ENCODE measurements around the gene AIPL1.
A peak's percentile ranks its signal among the peaks of the same experiment; 100 is the strongest.

The AIPL1 gene

DNA sequence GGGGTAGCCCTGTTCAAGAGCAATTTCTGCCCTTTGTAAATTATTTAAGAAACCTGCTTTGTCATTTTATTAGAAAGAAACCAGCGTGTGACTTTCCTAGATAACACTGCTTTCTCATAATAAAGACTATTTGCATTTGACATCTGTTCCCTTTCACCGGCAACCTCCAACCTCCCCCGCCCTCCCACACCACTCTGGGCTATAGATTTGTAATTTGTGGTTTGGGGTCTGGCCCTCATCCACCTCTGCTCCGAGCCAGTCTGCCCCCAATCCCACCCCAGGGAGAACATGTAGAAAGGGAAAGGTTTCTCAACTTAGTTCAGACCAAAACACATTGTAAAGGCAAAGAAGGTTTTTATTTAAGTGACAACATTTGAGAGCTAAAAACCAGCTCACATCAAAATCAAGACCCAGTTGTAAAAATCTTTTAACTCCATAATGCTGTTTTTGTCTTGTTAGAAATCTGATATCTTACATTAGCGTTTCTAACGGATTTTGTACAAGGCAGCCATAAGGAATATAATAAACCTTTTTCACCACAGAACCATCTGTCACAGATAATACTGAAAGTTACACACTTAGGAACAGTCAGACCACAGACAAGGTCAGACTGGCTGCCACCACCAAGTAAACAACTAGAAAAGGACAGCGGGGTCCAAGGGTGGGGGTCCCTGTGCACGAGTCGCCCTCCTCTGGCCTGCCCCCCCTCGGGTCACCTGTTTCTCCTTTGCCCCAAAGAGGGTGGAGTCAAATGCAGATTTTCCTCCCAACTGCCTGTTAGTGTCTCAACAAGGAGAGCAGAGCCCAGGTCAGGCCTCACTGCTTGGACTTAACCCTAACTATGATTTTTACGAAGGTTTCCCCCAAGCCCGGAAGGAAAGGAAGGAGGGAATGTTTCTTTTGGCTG, 16.3 kb upstream of the AIPL1 start:
- no peak for DNase-seq (ENCODE audit: low read depth in 2 of 3, low spot score in 2 of 3)

DNA sequence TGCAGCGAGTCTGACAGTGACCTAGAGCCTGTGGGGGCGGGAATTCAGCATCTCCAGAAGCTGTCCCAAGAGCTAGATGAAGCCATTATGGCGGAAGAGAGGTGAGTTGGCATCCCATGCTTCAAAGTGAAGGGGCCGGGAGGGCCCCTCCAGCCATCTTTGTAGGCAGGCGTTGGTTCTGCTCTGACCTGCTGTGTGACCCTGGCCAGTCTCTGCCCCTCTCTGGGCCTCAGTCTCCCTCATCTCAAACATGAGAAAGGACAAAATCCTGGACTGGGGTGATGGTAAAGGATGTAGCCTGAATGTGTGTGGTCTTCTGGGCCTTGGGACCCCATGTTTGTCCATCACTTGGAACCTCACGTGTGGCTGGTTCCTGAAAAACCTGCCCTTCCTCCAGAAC, 14.4 kb upstream of the AIPL1 start:
- DNase-seq (ENCODE audit: low read depth in 2 of 3, low spot score in 2 of 3), result no peak

DNA sequence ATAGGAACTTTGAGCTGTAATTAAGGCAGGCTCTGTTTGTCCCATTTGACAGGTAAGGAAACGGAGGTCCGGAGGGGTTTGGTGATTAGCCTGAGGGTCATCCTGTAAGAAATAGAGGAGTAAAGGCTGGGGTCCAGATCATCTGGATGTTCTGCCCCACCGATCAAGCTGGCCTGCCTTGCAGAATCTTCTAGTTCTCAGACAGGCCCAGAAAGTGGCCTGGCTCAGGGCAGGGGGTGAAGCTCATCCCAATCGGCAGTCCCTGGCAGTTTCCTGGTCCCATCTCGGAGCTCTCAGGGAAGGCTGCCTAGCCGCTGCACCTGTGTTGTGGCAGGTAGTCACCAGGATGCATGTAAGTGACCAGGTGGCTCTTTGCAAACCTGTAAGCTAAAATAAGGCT, 13.6 kb upstream of the AIPL1 start:
- DNase-seq (ENCODE audit: low read depth in 2 of 3, low spot score in 2 of 3), result no peak

DNA sequence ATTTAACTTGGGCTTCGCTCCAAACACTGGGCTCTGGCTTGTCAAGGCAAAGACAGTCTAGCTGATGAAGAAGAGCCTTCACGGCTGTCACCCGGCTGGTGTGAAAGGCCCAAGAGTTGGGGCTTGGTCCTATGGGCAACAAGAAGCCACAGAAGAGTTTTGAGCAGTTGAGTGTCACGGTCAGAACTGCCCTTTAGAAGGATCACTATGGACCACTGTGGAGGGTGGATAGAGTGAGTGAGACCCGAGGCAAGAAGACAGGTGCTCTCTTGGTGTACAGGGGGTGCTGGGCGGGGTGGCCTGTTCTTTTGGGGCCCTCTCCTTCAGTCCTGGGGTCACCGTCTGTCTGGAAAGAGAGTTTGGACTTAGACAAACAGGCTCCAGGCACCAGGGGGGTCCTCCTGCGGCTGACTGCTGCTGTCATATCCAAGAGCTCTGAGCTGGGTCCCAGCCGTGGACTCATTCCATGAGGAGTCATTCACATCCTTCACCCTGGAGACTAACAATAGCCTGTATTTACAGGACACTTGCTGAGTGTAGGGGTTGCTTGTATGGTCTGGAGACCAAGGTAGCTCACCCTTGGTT, 11.7 kb upstream of the AIPL1 start:
- no peak for DNase-seq (ENCODE audit: low read depth in 2 of 3, low spot score in 2 of 3)

DNA sequence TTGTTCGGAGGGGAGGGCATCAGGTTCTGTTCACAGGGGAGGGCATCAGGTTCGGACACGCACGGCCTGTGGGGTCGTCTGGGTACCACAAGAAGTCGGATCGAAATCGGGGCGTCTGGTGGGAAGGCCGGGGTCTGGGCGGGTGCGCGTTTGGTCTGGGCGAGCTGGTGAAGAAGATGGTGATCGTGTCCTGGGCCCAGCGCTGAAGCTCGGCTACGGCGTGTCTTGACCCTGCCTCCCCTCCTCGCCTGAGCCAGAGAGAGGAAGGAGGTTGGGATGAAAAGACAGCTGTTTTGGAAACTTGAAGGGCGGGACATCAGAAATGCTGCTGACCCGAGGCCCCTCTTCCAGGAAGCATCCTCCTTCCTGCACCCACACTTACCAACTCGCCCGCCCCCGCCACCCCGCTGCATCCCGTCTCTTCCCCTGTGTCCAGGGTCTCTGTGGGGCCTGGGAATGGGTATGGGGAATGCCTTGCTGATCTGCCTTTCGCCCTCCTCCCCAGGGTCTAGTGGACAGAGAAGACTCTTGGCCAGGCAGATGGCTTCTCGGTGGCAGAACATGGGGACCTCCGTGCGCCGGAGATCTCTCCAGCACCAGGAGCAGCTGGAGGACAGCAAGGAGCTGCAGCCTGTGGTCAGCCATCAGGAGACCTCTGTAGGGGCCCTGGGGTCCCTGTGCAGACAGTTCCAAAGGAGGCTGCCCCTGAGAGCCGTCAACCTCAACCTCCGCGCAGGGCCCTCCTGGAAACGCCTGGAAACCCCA, 9.8 kb upstream of the AIPL1 start:
- DNase-seq (ENCODE audit: low read depth in 2 of 3, low spot score in 2 of 3), result no peak

DNA sequence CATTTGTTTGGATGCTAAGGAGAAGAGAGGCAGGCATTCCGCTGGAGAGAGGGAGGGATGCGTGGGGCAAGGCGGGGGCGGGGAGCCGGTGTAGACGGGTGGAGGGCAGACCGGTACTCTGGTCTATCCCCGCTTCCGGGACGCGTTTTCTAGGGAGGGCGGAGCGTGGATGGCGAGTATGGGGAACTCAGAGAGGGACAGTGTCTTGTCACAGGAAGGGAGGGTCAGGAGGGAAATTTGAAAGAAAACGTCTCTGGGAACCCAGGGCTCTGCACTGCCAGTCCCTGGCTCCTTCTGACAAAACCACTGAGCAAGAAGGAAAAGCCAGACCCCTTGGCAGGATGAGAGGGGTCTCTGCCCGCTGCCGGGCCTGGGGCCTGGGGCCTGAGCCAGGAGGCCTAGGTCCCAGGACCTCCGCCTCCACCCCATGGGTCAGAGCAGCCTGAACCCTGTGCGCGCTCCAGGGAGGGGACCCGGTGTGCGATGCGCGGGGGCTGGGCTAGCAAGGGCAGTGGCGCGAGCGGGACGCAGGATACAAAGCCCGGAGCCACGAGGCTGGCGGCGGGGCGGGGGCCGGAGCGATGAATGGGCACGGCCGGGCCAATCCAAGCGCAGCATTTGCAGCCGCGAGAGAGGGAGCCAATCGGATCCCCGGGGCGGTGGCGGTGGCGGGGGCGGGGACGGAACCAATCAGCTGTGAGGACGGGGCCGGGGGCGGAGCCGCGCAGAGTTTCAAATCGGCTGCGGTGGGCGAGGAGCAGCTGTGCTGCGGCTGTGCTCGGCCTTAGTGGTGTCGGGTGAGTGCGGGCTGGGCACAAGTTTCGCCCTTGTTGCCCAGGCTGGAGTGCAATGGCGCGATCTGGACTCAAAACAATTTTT, 9.0 kb upstream of the AIPL1 start, which contains the start of gene PIMREG:
PIMREG (plus strand) TSS at position 764 of the 879 bp plus-strand sequence. CDS start 656 bp downstream, outside the sequence.
- DNase-seq (ENCODE audit: low read depth in 2 of 3, low spot score in 2 of 3), result peak; percentile 79 to 89 (median 86)

DNA sequence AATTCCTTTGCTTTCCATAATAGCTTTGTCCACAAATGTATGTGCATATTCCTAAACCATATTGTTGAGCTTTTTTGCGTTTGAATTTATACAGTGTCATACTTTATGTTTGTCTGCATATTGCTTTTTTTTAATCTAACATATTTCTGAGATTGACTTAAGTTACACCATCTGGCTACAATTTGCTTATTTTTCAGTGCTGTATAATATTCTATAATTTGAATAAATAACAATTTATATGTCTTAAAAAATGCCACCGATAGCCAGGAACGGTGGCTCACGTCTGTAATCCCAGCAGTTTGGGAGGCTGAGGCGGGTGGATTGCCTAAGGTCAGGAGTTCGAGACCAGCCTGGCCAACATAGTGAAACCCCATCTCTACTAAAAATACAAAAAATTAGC, 7.9 kb upstream of the AIPL1 start:
- DNase-seq (ENCODE audit: low read depth in 2 of 3, low spot score in 2 of 3), result no peak

DNA sequence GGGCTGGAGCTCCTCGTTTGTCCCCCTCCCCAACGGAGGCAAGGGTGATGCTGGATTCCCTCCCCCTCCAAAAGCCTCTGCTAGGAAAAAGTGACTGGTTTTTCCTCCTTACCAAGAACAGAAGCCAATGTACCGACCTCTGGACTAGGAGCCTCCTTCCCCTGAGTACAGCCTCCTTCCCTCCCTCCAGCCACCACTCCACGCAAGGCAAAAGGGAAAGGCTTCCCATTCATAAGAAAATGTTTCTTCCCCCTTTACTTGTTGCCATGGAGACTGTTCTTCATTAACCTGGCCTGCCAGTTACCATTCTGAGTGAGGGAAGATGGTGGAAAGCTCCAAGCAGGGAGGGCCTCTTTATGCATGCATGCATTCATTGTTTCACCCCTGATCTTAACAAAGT, 5.0 kb upstream of the AIPL1 start:
- no peak for DNase-seq (ENCODE audit: low read depth in 2 of 3, low spot score in 2 of 3)

DNA sequence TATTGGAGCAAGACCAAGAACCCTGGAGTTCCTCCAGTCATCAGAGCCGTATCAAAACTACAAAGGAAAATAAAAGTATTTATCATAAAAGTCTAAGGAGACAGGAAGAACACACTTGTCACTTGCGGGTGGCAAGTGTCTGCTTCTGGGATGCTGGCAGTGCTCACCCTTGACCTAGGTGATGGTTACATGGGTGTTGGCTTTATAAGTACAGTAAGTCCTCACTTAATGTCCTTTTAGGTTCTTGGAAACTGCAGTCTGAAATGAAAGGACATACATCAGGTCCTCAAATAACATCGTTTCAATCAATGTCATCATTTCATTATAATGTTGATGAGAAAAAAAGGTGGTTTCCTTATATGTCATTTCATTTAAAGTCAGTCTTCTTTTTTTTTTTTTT, 3.0 kb upstream of the AIPL1 start:
- DNase-seq (ENCODE audit: low read depth in 2 of 3, low spot score in 2 of 3), result no peak

DNA sequence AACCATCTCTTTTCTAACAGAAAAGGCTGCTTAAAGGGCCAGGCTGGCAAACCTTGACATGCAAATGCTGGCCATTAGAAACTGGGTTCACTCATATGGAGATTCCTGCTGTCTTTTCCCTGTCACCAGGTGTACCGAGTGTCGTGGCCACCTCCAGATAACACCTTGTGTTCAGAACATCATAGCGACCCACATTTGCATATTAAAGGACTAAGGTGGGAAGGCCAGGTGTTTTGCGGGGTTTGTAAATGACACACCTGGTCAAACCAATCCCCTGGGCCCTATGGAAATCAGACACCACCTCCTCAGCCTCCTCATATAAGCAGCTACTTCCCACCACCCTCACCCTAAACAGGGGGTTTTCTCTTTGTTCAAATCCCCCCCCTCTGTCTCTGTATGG, 2.5 kb upstream of the AIPL1 start:
- no peak for DNase-seq (ENCODE audit: low read depth in 2 of 3, low spot score in 2 of 3)

DNA sequence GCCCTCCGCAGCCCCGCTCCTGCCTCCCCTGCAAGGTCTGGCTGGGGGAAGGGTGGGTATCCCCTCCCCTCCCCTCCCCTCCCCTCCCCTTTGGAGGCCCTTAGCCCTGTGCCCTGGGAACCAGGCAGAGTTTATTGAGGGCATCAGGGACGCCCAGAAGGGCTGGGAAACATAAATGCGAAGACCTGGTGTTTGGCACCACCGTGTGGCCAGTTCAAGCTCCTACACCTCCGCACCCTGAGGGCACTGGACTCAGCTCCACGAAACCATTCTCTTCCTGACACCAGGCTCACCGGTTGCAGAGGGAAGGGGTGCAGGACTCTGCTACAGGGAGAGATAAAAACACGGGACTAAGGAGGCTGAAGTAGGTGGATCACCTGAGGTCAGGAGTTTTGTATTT, 1.0 kb upstream of the AIPL1 start:
- no peak for DNase-seq (ENCODE audit: low read depth in 2 of 3, low spot score in 2 of 3)

DNA sequence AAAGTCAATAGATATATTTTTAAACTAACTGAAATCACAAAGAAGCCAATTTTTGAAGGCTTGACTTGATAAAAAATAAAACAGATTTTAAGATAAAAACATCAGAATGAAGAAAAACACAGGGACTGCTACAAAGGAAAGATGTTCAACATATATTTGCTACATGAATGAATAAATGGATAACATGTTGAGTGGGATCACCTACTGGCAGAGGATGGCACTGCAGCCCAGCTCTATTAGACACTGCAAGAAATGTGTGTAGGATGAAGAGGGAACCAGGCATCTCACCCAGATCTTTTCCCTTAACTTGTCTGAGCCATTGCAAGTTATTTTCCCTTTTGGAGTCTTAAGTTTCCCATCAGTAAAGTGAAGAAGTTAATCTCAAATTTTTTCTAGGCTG, 4.2 kb downstream of the AIPL1 start:
- DNase-seq (ENCODE audit: low read depth in 2 of 3, low spot score in 2 of 3), result no peak

DNA sequence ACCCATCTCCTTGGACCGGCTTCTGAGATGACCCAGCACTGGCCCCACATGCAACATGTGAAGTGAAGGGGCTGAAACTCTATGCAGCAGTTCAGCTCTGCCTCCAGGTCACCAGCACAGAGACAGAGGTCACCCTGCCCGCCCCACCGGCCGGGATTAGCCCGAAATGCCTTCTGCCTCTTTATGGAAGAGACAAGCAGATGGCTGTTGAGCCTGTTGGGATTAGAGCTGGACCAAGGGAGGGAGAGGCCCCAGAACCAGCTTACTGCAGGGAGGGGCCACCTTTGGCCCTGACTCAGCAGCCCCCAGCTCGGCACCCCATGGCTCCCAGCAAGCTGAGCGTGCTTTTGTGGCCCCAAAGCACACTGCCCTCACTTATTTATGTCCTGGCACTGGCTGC, 5.7 kb downstream of the AIPL1 start:
- DNase-seq (ENCODE audit: low read depth in 2 of 3, low spot score in 2 of 3), result no peak

DNA sequence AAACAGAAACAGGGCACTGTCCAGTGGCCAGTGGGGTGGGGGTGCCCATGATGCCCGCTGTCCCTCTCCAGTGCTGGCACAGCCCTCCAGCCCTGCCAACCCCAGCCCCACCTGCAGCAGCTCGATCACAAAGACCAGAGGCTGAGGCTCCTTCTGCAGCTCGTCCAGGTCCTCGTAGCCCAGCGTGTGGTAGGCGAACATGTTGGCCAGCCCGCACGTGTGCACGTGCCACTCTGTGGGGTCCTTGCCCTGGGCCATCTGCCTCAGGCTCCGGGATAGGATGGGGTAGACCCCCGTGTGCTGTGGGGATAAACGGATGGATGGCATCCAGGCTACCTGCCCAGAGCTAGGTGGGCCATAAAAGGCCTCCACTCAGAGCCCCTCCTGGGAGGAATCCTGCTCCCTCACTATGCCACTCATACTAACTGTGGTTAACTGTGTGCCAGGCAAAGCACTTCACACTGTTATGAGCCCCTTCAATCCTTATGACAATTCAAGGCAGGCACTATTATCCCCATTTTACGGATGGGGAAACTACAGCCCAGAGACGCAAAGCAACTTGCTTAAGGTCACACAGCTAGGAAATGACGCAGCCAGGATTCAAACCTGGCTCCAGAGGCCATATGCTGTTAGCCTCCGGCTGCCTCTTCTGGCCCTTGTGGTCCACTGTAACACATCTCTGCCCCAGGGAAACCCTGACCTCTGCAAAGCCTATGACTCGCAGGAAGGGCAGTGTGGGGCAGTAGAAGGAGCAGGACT, 6.5 kb downstream of the AIPL1 start:
- DNase-seq (ENCODE audit: low read depth in 2 of 3, low spot score in 2 of 3), result no peak

DNA sequence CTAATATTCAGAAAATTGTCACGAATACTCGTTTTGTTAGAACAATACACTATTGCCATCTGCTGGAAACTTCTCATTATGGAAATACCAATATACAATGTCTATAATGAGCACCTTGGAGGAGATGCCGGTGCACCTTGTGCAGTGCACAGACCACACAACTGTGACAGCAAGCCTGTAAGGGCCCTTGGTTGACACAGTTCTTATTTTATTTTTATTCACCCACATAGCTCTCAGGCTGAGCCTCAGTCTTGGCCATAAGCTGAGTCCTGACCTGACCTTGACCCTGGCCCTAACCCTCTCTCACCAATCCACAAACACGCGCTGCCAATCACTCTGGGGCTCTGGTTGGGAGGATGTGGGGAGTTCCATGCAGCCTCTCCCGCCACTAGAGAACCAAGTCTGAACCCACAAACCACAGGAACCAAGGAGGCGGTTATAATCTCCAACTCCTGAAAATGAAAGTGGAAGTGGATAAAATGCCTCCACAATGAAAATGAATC, 7.6 kb downstream of the AIPL1 start:
- DNase-seq (ENCODE audit: low read depth in 2 of 3, low spot score in 2 of 3), result peak; percentile 27 to 31 (median 27)

DNA sequence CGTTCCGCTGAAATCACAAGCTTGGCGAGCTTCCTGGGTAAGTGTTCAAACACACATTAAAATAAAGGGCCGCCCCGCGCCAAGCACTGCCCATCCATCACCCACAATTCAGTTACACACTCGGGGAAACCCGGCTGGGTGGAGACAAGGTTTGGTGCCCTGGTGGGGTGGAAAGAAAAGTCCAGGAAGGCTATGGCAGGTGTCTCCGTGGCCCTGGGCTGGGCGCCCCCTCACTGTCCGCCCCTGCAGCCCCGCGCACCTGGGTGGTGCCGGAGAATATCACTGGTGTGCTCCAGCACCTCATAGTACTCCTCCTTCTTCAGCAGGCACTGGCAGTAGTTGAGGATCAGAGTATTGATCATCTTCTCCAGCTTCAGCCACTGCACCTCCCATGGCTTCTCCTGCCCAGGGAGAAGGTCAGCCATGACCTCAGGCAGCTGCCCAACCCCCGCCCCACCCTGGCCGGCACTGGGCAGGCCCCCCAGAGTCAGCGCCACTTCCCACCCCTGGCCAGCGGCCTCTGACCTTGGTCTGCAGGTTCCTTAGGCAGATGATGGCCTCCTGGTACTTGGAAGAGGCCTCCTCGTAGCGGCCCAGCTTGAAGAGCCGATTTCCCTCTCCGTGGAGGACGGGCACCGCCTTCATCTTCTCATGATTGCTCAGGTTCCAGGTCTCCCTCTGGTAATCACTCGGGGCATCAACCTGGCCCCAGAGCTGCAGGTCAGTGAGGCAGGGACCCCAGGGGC, 8.4 kb downstream of the AIPL1 start:
- DNase-seq (ENCODE audit: low read depth in 2 of 3, low spot score in 2 of 3), result no peak

DNA sequence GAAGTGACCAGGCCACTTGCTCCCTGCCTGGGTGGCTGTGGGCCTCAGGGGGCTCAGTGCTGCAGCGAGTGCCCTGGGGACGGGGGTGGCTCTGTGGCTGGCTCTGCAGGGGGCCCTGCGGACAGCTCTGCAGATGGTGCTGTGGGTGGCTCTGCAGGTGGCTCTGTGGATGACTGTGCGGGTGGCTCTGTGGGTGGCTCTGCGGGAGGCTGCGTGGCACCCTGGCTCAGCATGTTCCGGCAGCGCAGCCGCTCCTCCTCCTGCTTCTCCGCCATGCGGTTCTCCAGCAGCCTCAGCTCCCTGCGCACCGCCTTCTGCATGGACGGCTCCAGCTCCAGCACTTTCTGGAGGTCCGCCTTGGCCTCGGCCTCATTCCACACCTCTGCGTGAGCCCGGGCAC, 9.5 kb downstream of the AIPL1 start:
- DNase-seq (ENCODE audit: low read depth in 2 of 3, low spot score in 2 of 3), result no peak

DNA sequence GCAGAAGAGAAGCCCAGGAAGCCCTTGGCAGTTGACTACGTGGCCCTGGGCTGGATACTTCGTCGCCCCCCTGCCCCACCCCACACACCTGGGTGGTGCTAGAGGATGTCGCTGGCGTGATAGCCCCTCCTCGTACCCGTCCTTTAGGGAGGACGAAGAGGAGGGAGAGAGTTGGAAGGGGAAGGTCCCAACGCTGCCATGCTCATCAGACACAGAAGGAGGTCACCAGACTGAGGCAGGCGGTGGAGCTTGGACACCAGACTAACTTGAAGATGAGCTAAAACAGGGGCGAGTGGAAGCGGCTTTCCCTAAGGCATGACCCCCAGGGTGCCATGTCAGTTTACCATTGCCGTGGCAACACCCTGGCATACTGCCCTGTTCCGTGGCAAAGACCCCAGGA, 11.0 kb downstream of the AIPL1 start:
- DNase-seq (ENCODE audit: low read depth in 2 of 3, low spot score in 2 of 3), result no peak

DNA sequence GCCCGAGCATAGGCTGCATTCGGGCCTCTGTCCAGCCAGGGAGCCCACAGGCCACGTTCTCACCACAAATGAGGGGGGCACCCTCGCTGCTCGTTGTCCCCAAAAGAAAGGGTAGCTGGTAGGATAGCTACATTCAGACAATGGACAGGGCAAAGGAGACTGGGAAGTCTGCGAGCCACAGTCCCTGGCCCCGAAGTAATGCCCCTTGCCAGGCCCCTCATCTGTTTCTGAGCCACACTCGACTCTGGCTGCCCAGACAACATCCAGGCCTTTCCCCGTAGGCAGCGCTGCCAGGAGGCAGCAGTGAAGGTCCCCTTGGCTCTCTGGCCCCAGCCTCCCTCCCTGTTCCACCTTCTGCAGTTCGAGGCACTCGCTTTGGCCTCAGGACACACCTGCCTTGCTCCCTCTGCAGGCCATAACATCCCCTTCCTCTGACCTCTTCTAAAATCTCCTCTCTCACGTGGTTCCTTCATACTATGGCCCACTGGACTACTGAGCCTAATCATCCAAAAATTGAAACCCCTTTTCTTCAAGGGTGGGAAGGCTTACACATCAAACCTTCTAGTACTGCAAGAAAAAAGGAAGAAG, 12.2 kb downstream of the AIPL1 start:
- no peak for DNase-seq (ENCODE audit: low read depth in 2 of 3, low spot score in 2 of 3)

All from activated CD8-positive, alpha-beta memory T cell treated with anti-CD3 and anti-CD28 coated beads for 48 hours (primary cell).